GM12878 (cell line): ENCODE measurements around the gene IQGAP1. TPM values are rescaled to one million over a fixed set of nuclear protein-coding genes. Genes with fewer than 3 reads are reported as not detected.

Experiments
- ATAC-seq: fragments of 200-7000 bp; cut with Tn5 transposase; 3 replicates; pipeline ENCODE4 v1.9.1; 2020; ENCODE audit warnings: mild to moderate bottlenecking, moderate library complexity
- BruUV-seq: library from RNA; stranded (reverse); fragments of 400-500 nt; replicated peaks from 2 replicates; lab custom pipeline; 2021; lab: Mats Ljungman, UMichigan
- CTCF ChIA-PET: fragments of 300-600 bp; sonication (Branson Sonifier 250); formaldehyde crosslinking; extraction: SDS; loops from one replicate; lab custom pipeline; 2021; ENCODE audit warnings: inconsistent platforms; lab: Yijun Ruan, JAX
- POLR2A ChIA-PET: fragments of 350-600 bp; formaldehyde crosslinking; extraction: SDS; loops from one replicate; lab custom pipeline; 2021; ENCODE audit warnings: inconsistent platforms; lab: Charles Lee
- RAD21 ChIA-PET: fragments of 300-600 bp; sonication (Branson Sonifier 250); formaldehyde crosslinking; loops from one replicate; lab custom pipeline; 2023; ENCODE audit warnings: antibody characterized with exemption; ENCODE audit not compliant: unreplicated experiment; lab: Charles Lee
- SMC1A ChIA-PET: fragments of 300-600 bp; sonication (Branson Sonifier 250); formaldehyde crosslinking; loops from one replicate; lab custom pipeline; 2023; ENCODE audit not compliant: unreplicated experiment, uncharacterized antibody; lab: Charles Lee
- DNase-seq: peaks from one replicate; pipeline ENCODE4 v3.0.0-alpha.2; 2011; ENCODE audit warnings: low read depth, low spot score
- FAIRE-seq: peaks from 3 replicates; lab custom pipeline; 2011; peaks lifted over from hg19 to GRCh38; lab: Jason Lieb, UNC
- H2AFZ ChIP-seq: 2 replicates; pipeline ENCODE4 v1.6.0; 2011; ENCODE audit warnings: low read depth, low read length, control low read depth; ENCODE audit not compliant: control insufficient read depth
- H3K27ac ChIP-seq: 2 replicates; pipeline ENCODE4 v1.5.1; 2011; ENCODE audit warnings: control low read depth; ENCODE audit not compliant: control insufficient read depth, insufficient read depth
- H3K27me3 ChIP-seq, 2 experiments: replicated peaks in 1 of 2; 2 replicates each; pipeline versions ENCODE4 v1.6.0 to v1.6.1; 2011; ENCODE audit warnings: low read length in 1 of 2; ENCODE audit not compliant: control insufficient read depth in 2 of 2, insufficient read depth in 2 of 2
- H3K36me3 ChIP-seq, 2 experiments: 2 replicates each; pipeline ENCODE4 v1.5.1; 2011; ENCODE audit warnings: low read length in 1 of 2; ENCODE audit not compliant: control insufficient read depth in 2 of 2, insufficient read depth in 2 of 2
- H3K4me1 ChIP-seq: 2 replicates; pipeline ENCODE4 v1.6.1; 2011; ENCODE audit warnings: mild to moderate bottlenecking, low read length, moderate library complexity, mixed read lengths; ENCODE audit not compliant: control insufficient read depth, insufficient read depth
- H3K4me2 ChIP-seq: 2 replicates; pipeline ENCODE4 v1.6.0; 2011; ENCODE audit warnings: control low read depth; ENCODE audit not compliant: control insufficient read depth, insufficient read depth
- H3K4me3 ChIP-seq: fragments of 200-600 bp; sonication (generic); 2 replicates; pipeline ENCODE4 v1.5.1; 2016
- H3K79me2 ChIP-seq: 2 replicates; pipeline ENCODE4 v1.6.0; 2011; ENCODE audit warnings: low read length; ENCODE audit not compliant: control insufficient read depth, insufficient read depth
- H3K9ac ChIP-seq: 2 replicates; pipeline ENCODE4 v1.8.0; 2011; ENCODE audit warnings: low read length, control low read depth, mixed read lengths; ENCODE audit not compliant: control insufficient read depth, insufficient read depth
- H3K9me3 ChIP-seq: replicated peaks from 3 replicates; pipeline ENCODE4 v1.5.1; 2011; ENCODE audit warnings: mild to moderate bottlenecking, low read length; ENCODE audit not compliant: control insufficient read depth, insufficient read depth
- H4K20me1 ChIP-seq: 2 replicates; pipeline ENCODE4 v1.6.0; 2011; ENCODE audit not compliant: control insufficient read depth, insufficient read depth
- BACH1 ChIP-seq: fragments of 450-650 bp; IDR thresholded peaks from 2 replicates; pipeline ENCODE4 v1.6.1; 2017; ENCODE audit warnings: mild to moderate bottlenecking, borderline replicate concordance
- CBX3 ChIP-seq: fragments of 200-600 bp; sonication (generic); IDR thresholded peaks from 2 replicates; pipeline ENCODE4 v1.6.1; 2016; ENCODE audit warnings: low read depth, borderline replicate concordance
- CREB1 ChIP-seq: IDR thresholded peaks from 2 replicates; pipeline ENCODE4 v1.6.1; 2012; ENCODE audit warnings: low read depth, mild to moderate bottlenecking, inconsistent platforms
- EP300 ChIP-seq, 2 experiments: fragments of 150-350 bp in 1 of 2; IDR thresholded peaks; 2 replicates each; pipeline ENCODE4 v1.6.1; 2011 to 2012; ENCODE audit warnings: low read depth in 2 of 2, low read length in 2 of 2, borderline replicate concordance in 1 of 2, improper control_type of control experiment in 1 of 2, inconsistent platforms in 1 of 2; ENCODE audit not compliant: control insufficient read depth in 1 of 2
- HSF1 ChIP-seq: fragments of 150-350 bp; IDR thresholded peaks from 2 replicates; pipeline ENCODE4 v1.6.1; 2014; ENCODE audit warnings: mild to moderate bottlenecking, low read depth, low read length
- MEF2A ChIP-seq: IDR thresholded peaks from 2 replicates; pipeline ENCODE4 v1.6.1; 2011; ENCODE audit warnings: low read depth, mild to moderate bottlenecking, low read length, moderate library complexity; ENCODE audit not compliant: insufficient read depth
- PBX3 ChIP-seq: IDR thresholded peaks from 2 replicates; pipeline ENCODE4 v1.6.1; 2011; ENCODE audit warnings: mild to moderate bottlenecking, low read depth, low read length, moderate library complexity; ENCODE audit not compliant: insufficient replicate concordance
- PML ChIP-seq: IDR thresholded peaks from 2 replicates; pipeline ENCODE4 v1.6.1; 2012; ENCODE audit warnings: low read length, inconsistent platforms
- SIX5 ChIP-seq: IDR thresholded peaks from 2 replicates; pipeline ENCODE4 v1.6.1; 2011; ENCODE audit warnings: mild to moderate bottlenecking, low read depth, low read length, moderate library complexity; ENCODE audit not compliant: severe bottlenecking
- SMARCA5 ChIP-seq: fragments of 450-650 bp; IDR thresholded peaks from 2 replicates; pipeline ENCODE4 v1.6.1; 2017; ENCODE audit warnings: mild to moderate bottlenecking
- SRF ChIP-seq, 2 experiments: IDR thresholded peaks; 2 replicates each; pipeline ENCODE4 v1.6.1; 2011; ENCODE audit warnings: low read depth in 2 of 2, low read length in 2 of 2, mild to moderate bottlenecking in 1 of 2, moderate library complexity in 1 of 2
- STAT1 ChIP-seq: fragments of 450-650 bp; conservative IDR thresholded peaks from 2 replicates; pipeline ENCODE4 v1.6.1; 2014; ENCODE audit warnings: antibody characterized with exemption, mild to moderate bottlenecking
- ZBTB11 ChIP-seq: fragments of 450-650 bp; formaldehyde crosslinking; IDR thresholded peaks from 2 replicates; pipeline ENCODE4 v1.5.0; 2022; ENCODE audit warnings: mild to moderate bottlenecking, missing genetic modification characterization
- ZBTB33 ChIP-seq: fragments of 450-650 bp; IDR thresholded peaks from 2 replicates; pipeline ENCODE4 v1.6.1; 2017; ENCODE audit warnings: mild to moderate bottlenecking
- ZNF217 ChIP-seq: fragments of 450-650 bp; IDR thresholded peaks from 2 replicates; pipeline ENCODE4 v1.6.1; 2017; ENCODE audit warnings: antibody characterized with exemption, mild to moderate bottlenecking
- ZNF24 ChIP-seq: fragments of 450-650 bp; IDR thresholded peaks from 2 replicates; pipeline ENCODE4 v1.6.1; 2017; ENCODE audit warnings: antibody characterized with exemption, mild to moderate bottlenecking
- ZNF274 ChIP-seq: IDR thresholded peaks from one replicate; pipeline ENCODE4 v1.8.0; 2011; ENCODE audit not compliant: insufficient read length, insufficient read depth
- ZZZ3 ChIP-seq: IDR thresholded peaks from 2 replicates; pipeline ENCODE4 v1.6.1; 2011; ENCODE audit warnings: low read depth; ENCODE audit not compliant: control insufficient read depth, insufficient read length
- WGBS: methylation state at CpG from one replicate; pipeline ENCODE4 v1.1.6; 2016; ENCODE audit warnings: low lambda C conversion rate; ENCODE audit not compliant: insufficient replicate concordance, insufficient coverage; ENCODE audit errors: missing lambda C conversion rate; 5-methylcytosine and 5-hydroxymethylcytosine counted together
- in situ Hi-C: fragments of 300-500 bp; cut with MboI; formaldehyde crosslinking; loops from 9 replicates; pipeline ENCODE4 v1.14.3; 2018; ENCODE audit warnings: mixed read lengths
- intact Hi-C: fragments of 100-400 bp; cut with micrococcal nuclease; formaldehyde crosslinking; loops from one replicate; pipeline ENCODE4 v1.14.2; 2022; ENCODE audit not compliant: unreplicated experiment
- polyA plus RNA-seq, 11 experiments: library from polyadenylated mRNA; depleted of rRNA in 4 of 11; unstranded in 6 of 11; stranded (reverse) in 5 of 11; fragments of >200 nt; fragmentation: Nextera tagmentation in 4 of 11; fragmentation: Illumina TruSeq in 1 of 11; extraction: Ambion mirVana in 4 of 11; extraction: Trizol in 1 of 11; gene quantifications; 1 replicate in 1 of 11; 2 replicates in 10 of 11; pipeline versions ENCODE4 v1.2.1 to v1.2.3, GENCODE V29; 2011 to 2016; ENCODE audit warnings: inconsistent platforms in 2 of 11, missing spikeins in 2 of 11, low read depth in 1 of 11
- total RNA-seq, 4 experiments: library from RNA; depleted of rRNA in 3 of 4; stranded (reverse); fragments of >200 nt in 3 of 4; fragmentation: Illumina TruSeq in 1 of 4; extraction: Trizol in 1 of 4; gene quantifications; 2 replicates each; pipeline versions ENCODE4 v1.2.1 to v1.2.3, GENCODE V29; 2013 to 2021

Gene IQGAP1
- total and polyA plus RNA-seq, 10 of the 15 experiments (the other 5 are each of a cell fraction or from before 2014, with no cell fraction given) = 65.2 to 250 (median 112) TPM

- Histone ChIP-seq H3K27me3 (no peaks in the 10 kb centered on the region), H3K27ac (no peak overlapping the region), H3K9me3 (no peaks in the 10 kb centered on the region), H3K9ac (no peak overlapping the region), H3K4me3 (no peak overlapping the region), H3K36me3 (peaks cover 20 to 23% of the 10 kb centered on the region in 2 experiments), H3K4me1 (no peaks in the 10 kb centered on the region), H4K20me1 (no peaks in the 10 kb centered on the region), H3K4me2 (no peak overlapping the region), H2AFZ (no peak overlapping the region), H3K79me2 (no peaks in the 10 kb centered on the region)
- intact Hi-C loops = no loop called here
- in situ Hi-C loops = no loop called here
- ATAC-seq = no peak
- ChIA-PET RAD21 (no interaction called here), CTCF (interaction anchor here (0.7 to 1.9 kb wide), 3 partner anchors 68 to 152 kb away, joined by 3 to 8 read pairs (median 4); no protein-coding TSS in a partner anchor), POLR2A (no interaction called here), SMC1A (no interaction called here)
- 80% methylated on average over 4 of the region's 4 CpGs for WGBS
- no peak for DNase-seq
- FAIRE-seq = no peak
- BruUV-seq = no TSS peak
- TF ChIP-seq CBX3 (no peak), ZNF274 (no peak), SIX5 (no peak), SMARCA5 (no peak), EP300 (IDR thresholded peaks at IDR 0.05; ENCODE audit: borderline replicate concordance in 1 of 2, control insufficient read depth in 1 of 2, low read depth in 2 of 2, low read length in 2 of 2) (no peak), ZBTB33 (no peak), SRF (IDR thresholded peaks at IDR 0.05; ENCODE audit: low read depth in 2 of 2, low read length in 2 of 2) (no peak), MEF2A (no peak), HSF1 (no peak), STAT1 (no peak), PBX3 (no peak), ZZZ3 (no peak), ZNF217 (no peak), ZNF24 (no peak), PML (no peak), ZBTB11 (CRISPR knock-in tag) (no peak), CREB1 (no peak), BACH1 (no peak)
Measured at GRCh38 chr15:90471769-90472168, 83.7 kb downstream of the IQGAP1 start.
